HFFc6 (cell line): ENCODE measurements around the gene KLF6. TPM values are rescaled to one million over a fixed set of nuclear protein-coding genes. Genes with fewer than 3 reads are reported as not detected.
A peak's percentile ranks its signal among the peaks of the same experiment; 100 is the strongest.

ENCODE experiments used
- DNase-seq: peaks from one replicate; pipeline ENCODE4 v3.0.0-alpha.2; 2018
- H3K27ac Mint-ChIP-seq: 2 replicates; pipeline ENCODE4 v1.8.0; 2020; ENCODE audit warnings: mild to moderate bottlenecking, mixed read lengths
- H3K27me3 Mint-ChIP-seq: 2 replicates; pipeline ENCODE4 v1.8.0; 2021; ENCODE audit warnings: mild to moderate bottlenecking, moderate library complexity, mixed read lengths; ENCODE audit not compliant: insufficient read depth
- H3K36me3 Mint-ChIP-seq: 2 replicates; pipeline ENCODE4 v1.8.0; 2021; ENCODE audit warnings: low read depth, mixed read lengths
- H3K4me1 Mint-ChIP-seq: 2 replicates; pipeline ENCODE4 v1.8.0; 2020; ENCODE audit warnings: low read depth, mixed read lengths
- H3K4me3 Mint-ChIP-seq: 2 replicates; pipeline ENCODE4 v1.8.0; 2020; ENCODE audit warnings: mild to moderate bottlenecking, moderate library complexity, mixed read lengths
- H3K9me3 Mint-ChIP-seq: 2 replicates; pipeline ENCODE4 v1.8.0; 2020; ENCODE audit warnings: mild to moderate bottlenecking, mixed read lengths
- total RNA-seq, 6 experiments: library from RNA; stranded (reverse); fragmentation: NEBNext Ultra II Directional; extraction: Animal tissue kit (Norgen Biotek cat#: 25700); gene quantifications; 2 replicates in 1 of 6; 3 replicates in 5 of 6; pipeline ENCODE4 v1.2.3, GENCODE V29; 2021
- TF ChIP-seq, protein P1 (sequence below): fragments of 200-600 bp; sonication (generic); IDR thresholded peaks from 2 replicates; pipeline ENCODE4 v1.5.0; 2021; ENCODE audit warnings: antibody characterized with exemption, mild to moderate bottlenecking

KLF6 gene
- total RNA-seq, 6 experiments from 2014 or later: 114 to 154 (median 142) TPM

DNA sequence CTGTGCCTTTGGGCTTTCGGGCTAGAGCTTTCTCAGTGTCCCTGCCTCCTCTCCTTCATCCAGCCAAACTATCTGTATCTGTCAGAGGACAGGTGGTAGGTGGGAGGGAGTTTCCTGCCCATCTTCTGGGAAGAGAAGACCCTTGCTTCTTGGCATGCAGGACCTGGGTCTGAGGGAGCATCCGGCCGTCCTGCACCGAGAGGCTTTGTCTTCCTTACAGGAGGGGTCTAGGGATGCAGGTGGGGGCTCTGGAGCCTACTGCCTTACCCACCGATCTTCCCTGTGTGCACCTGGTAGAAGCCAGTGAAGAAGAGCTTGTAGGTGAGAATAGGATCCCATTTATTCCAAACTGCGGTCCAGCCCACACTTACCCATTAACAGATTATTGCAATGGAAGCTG, 5.8 kb upstream of the KLF6 start:
- Mint-ChIP-seq H3K9me3 (peaks cover 18% of the 10 kb centered on the region), H3K4me3 (no peak overlapping the region), H3K4me1 (peaks cover 32% of the 10 kb centered on the region), H3K27ac (no peak overlapping the region), H3K36me3 (no peaks in the 10 kb centered on the region), H3K27me3 (peaks cover 4% of the 10 kb centered on the region)
- TF ChIP-seq, protein P1, sequence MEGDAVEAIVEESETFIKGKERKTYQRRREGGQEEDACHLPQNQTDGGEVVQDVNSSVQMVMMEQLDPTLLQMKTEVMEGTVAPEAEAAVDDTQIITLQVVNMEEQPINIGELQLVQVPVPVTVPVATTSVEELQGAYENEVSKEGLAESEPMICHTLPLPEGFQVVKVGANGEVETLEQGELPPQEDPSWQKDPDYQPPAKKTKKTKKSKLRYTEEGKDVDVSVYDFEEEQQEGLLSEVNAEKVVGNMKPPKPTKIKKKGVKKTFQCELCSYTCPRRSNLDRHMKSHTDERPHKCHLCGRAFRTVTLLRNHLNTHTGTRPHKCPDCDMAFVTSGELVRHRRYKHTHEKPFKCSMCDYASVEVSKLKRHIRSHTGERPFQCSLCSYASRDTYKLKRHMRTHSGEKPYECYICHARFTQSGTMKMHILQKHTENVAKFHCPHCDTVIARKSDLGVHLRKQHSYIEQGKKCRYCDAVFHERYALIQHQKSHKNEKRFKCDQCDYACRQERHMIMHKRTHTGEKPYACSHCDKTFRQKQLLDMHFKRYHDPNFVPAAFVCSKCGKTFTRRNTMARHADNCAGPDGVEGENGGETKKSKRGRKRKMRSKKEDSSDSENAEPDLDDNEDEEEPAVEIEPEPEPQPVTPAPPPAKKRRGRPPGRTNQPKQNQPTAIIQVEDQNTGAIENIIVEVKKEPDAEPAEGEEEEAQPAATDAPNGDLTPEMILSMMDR: no peak
- no peak for DNase-seq

DNA sequence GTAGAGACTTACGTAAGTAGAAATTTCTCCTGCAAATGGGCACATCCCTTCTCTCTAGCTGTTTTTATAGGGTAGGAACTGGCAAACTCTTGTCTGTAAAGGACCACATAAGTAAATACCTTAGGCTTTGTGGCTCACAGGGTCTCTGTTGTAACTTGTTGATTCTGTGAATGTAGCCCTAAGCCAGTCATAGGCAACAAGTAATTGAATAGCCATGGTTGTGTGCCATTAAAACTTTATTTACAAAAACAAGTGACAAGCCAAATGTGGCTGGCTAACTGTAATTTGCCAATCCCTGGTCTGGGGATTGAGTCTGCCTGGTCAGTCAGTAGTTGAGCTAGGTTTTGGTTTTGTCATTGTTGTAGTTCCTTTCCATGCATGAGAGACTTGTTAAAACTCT, 5.3 kb upstream of the KLF6 start:
- no peak overlapping the region for H3K27ac Mint-ChIP-seq

DNA sequence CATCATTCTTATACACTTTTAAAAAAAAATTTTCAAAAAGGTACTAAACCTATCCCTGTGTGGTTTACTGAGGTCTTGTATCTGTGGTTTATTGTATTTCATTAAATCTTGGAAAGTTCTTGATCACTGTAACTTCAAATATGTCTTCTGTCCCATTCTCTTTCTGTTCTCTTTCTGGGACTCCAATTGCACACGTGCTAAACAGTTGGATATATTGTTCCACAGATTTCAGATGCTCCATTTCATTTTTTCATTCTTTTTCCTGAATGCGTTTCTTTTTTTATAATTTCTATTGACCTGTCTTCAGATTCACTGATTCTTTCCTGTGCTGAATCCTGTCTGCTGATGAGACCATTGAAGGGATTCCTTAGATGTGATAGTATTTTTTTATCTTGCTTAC, 4.6 kb upstream of the KLF6 start:
- no peak for DNase-seq
- no peak overlapping the region for H3K27ac Mint-ChIP-seq
- no peaks in the 10 kb centered on the region; the same call in 1 of the 2 replicates for H3K36me3 Mint-ChIP-seq
- H3K4me3 Mint-ChIP-seq: no peak overlapping the region
- peaks cover 11% of the 10 kb centered on the region for H3K27me3 Mint-ChIP-seq
- H3K4me1 Mint-ChIP-seq: peaks cover 32% of the 10 kb centered on the region
- H3K9me3 Mint-ChIP-seq: peaks cover 18% of the 10 kb centered on the region
- TF ChIP-seq, protein P1: no peak

More for the DNA sequence above, 5.3 kb upstream of the KLF6 start:
- H3K4me3 Mint-ChIP-seq: no peak overlapping the region
- peaks cover 32% of the 10 kb centered on the region for H3K4me1 Mint-ChIP-seq
- DNase-seq: no peak
- H3K9me3 Mint-ChIP-seq: peaks cover 18% of the 10 kb centered on the region
- H3K27me3 Mint-ChIP-seq: peaks cover 7% of the 10 kb centered on the region
- TF ChIP-seq, protein P1: no peak
- no peaks in the 10 kb centered on the region for H3K36me3 Mint-ChIP-seq

DNA sequence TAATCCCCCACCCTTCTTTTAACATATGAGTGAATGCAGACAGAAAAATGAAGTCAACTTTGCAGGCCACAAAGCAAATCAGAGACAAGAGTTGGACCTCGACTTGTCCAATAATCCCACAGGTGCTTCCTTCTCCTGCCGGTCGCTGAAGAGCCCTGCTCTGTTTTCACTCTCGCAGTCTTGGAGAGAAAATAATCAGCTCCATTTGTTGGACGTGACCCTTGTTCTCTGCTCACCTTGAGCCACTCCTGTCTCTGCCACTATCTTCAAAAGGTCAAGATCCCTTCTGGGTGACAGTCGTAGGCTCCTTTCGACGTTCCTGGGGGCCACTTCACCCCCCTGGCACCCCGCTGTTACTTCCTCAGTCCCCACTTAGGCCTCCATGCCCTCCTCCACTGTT, 2.8 kb upstream of the KLF6 start:
- Mint-ChIP-seq H3K27ac (no peak overlapping the region), H3K4me3 (no peak overlapping the region), H3K4me1 (peaks cover 32% of the 10 kb centered on the region), H3K27me3 (peaks cover 28% of the 10 kb centered on the region), H3K36me3 (peaks cover 18% of the 10 kb centered on the region), H3K9me3 (peaks cover 26% of the 10 kb centered on the region)
- DNase-seq: no peak
- TF ChIP-seq, protein P1: no peak

DNA sequence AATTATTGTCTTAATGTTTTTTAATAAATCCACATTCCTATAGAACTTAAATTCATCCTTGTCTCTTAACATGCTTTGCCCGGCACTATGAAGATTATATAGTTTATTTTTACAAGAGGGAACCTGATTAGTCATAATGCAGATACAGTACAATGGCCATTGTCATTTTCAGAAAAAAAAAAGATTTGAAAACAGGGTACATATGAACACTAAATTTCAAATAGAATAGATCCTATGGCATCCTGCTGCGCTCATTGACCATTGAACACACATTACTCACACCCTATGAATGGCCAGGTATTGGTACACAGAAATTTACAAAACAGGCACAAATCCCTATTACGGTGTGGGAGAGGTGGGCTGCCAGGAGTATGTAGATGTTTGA, 2.0 kb upstream of the KLF6 start:
- peaks cover 26% of the 10 kb centered on the region for H3K36me3 Mint-ChIP-seq
- TF ChIP-seq, protein P1: no peak
- peaks cover 32% of the 10 kb centered on the region for H3K4me1 Mint-ChIP-seq
- peak overlapping the region; percentile 29; the same call in 1 of the 2 replicates for H3K4me3 Mint-ChIP-seq
- peaks cover 25% of the 10 kb centered on the region for H3K9me3 Mint-ChIP-seq
- H3K27me3 Mint-ChIP-seq: peaks cover 36% of the 10 kb centered on the region
- H3K27ac Mint-ChIP-seq: peak overlapping the region; percentile 99
- DNase-seq: no peak
